HG03575 (cell line): ENCODE results near the gene DERL3.

ENCODE experiments used
- ATAC-seq: cut with Tn5 transposase; IDR thresholded peaks from one replicate; pipeline ENCODE4 v1.9.1; 2021; ENCODE audit not compliant: unreplicated experiment, insufficient number of reproducible peaks, low FRiP score; ENCODE audit errors: extremely low read depth

DERL3 gene

DNA sequence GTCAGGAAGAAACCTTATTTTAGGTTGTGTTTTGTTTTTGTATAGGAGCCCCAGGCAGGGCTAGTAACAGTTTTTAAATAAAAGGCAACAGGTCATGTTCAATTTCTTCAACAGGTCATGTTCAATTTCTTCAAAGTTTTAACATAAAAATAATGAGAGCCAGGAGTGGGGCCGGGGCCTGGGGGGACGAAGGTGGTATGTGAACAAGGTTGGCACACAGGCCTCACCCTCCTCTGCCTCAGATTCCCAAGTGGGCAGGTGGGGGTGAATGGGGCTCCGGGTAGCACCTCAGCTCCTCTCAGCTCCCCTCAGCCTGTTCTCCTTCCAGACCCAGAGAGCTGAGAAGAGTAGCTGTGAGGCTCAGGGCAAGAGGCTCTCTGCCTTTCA is 4.4 kb downstream of the DERL3 start:
- ATAC-seq, result no peak

DNA sequence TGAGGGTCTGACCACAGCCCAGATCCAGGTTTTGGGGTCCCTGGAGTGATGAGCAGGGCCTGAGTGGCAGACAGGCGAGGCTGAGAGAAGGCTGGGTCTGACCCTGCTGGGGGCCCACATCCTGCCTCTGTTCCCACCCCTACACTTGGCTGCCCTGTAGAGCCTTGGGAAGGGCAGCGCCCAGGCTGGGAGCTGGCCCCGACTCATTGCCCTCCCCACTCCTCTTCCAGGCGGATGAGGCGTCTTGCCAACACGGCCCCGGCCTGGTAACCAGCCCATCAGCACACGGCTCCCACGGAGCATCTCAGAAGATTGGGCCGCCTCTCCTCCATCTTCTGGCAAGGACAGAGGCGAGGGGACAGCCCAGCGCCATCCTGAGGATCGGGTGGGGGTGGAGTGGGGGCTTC is 4.9 kb downstream of the DERL3 start:
- ATAC-seq, result no peak

DNA sequence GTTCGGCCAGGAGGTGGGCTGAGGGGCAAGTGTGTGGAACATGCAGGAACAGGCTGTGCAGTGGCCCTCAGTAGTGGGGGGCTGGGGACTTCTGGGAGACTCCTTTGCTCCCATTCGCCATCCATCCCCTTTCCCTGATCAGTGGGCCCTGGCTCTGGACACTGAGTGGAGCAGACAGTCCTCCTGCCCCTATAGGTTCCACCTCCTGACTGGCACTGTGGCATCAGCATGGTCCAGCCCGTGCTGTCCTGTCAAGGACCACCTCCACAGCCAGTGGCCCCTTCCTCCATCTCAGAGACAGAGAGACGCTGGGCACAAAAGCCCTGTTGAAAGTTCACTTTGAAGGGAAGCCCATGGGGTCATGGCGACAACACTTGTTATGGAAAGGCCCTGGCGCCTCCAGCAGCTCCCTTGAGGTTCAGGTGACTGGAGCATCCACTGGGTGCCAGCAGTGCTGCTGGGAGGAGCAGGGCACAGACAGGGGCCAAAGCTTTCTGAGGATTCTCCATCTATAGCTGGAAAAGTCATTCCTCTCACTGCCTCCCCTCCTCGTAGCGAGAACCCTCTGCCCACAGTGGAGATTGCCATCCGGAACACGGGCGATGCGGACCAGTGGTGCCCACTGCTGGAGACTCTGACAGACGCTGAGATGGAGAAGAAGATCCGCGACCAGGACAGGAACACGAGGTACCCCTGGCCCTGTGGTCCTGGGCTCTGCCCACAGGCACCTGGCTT is 5.6 kb downstream of the DERL3 start:
- ATAC-seq, result no peak

DNA sequence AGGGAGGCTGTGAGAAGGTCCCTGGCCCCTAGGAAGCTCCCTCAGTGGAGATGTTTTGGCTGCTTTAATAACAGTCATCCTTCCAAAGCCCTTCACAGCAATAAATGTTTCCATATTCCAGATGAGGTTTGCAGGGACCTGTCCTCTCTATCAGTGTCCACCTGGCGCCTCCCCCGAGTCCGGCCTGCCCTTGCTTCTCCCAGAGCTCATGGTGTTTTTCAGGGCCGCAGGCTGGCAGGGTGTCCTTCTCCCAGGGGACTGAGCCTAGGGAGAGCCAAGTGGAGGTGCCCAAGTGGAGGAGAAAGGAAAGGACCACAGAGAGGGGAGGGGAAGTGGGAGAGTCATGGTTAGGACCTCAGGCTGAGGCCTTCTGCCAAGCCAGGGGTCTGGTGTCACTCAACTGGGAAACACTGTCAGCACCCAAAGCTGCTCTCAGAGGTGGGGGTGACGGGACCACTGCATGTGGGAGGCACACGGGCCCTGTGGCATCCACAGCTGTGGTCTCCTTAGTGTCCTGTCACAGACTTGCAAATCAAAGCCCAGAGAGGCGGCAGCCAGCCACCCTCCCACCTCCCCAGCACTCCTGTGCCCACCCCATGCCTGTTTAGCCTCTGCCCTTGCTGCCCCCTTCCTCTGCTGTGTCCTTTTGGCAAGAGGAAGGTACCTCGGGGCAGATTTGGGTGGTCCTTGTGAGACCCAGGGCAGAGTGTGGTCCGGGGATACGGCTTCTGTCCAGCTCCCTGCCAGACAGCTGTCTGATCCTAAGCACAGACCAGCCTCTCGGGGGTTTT is 6.4 kb downstream of the DERL3 start:
- ATAC-seq, result no peak

DNA sequence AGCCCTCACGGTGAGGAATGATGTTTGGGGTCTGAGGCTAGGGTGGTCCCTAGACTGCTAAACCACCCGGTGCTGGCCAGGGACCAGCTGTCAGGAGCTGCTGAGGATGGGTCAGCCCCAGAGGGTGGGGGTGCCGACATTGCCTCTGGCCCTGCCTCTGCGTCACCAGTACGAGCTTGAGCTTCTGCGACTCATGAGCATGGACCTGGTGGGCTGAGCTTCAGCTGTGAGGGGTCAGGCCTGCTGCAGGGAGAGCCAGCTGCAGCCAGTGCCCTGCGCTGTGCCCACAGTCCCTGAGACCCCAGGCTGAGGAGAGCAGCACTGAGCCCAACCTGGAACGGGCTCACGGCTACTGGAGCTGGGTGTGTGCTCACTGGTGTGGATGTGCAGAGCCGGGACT is 7.0 kb downstream of the DERL3 start:
- ATAC-seq, result no peak

DNA sequence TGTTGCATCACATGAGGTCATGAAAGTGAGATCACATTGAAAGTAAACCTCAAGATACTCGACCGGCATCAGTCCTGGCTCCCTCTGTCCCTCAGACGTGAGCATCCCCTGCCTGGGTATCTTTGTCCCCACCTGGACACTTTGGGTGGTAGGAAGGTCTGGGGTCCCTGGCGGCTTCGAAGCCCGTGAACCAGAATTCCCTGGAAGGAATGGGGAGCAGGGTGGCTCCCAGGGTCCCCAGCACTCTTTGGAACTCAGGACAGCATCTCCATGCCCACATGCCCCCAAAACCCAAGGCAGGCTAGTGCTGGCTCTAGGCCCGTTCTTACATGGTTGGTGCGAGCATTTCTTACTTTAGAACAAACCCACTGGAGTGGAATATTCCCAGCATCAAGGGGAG is 7.5 kb downstream of the DERL3 start:
- no peak for ATAC-seq

DNA sequence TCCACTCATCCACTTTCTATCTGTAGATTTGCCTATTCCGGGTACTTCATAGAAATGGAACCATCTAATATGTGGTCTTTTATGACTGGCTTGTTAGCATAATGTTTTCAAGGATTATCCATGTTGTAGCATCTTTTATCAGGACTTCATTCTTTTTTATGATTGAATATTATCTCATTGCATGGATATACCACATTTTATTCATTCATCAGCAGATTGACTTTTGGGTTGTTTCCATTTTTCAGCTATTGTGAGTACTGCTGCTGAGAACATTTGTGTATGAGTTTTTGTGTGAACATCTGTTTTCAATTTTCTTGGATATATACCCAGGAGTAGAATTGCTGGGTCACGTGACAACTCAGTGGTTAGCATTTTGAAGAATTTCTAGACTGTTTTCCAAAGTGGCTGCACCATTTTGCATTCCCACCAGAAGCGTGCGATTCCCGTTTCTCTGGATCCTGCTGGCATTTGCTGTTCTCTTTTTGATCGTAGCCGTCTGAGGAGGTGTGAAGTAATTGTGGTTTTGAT is 8.9 kb downstream of the DERL3 start:
- no peak for ATAC-seq

DNA sequence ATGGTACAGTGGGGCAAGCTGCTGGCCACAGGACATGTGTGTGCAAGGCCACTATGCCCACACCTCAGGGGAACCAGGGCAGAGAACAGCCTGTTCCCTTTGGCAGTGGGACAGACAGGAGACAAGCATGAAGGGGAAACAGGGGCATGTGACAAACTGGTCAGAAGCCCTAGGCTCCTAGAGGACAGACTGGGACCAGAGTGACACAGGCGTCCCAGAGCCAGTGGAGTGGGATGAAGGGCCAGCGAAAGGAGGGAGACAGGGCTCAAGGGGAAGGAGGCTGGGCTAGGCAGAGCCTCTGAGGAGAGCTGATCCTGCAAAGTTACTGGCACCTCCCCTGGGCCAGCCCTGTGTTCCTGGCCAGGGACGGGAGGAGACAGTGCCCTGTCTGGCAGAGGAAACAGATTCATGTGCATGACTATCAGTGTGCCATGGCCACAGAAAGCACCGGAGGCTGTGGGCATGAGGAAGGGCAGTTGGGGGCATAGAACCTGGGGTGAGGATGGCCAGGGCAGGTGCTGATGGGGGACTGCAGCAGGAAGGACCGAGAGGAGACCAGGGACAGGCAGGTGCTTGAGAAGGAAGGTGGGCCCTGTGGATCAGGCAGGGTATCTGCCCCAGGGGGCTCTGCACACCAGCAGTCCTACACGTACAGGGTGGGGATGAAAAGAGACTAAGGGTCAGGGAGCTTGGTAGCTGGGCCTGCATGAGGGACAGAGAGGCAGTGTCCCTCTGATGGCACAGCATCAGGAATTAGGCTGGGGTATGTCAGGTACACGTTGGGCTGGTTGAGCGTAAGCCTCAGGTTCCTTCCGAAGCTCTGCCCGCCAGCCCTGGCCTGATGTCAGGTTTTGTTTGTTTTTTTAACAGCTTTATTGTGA is 9.8 kb downstream of the DERL3 start:
- no peak for ATAC-seq

DNA sequence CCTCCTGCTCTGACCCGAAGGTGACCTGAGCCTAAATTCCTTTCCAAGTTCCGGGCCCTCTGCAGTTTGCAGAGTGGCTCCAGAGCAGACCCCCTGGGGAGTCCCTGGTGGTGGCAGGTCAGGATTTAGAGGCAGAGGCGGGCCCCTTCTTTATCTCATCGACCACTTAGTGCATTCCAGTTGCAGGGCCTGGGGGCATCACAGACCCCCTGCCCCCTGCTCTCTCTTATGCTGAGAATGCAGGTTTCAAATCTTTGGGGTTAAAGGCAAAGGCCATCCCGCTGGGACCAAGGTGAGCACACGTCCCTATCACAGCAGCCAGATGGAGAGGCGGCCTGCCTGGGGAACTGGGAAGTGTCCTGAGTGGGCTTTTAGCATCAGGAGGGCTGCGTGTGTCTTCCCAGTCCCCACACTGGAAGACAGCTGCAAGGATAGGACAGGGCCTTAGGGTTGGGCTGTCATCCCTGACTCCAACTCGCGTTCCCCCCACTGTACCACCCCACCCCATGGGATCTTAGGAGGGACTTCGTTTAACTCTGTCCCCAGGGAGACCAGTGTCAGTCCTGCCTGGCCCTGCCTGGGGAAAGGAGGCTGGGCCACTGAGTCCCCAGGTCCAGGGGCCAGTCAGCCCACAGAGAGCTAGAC is 11.3 kb downstream of the DERL3 start:
- ATAC-seq, result no peak

DNA sequence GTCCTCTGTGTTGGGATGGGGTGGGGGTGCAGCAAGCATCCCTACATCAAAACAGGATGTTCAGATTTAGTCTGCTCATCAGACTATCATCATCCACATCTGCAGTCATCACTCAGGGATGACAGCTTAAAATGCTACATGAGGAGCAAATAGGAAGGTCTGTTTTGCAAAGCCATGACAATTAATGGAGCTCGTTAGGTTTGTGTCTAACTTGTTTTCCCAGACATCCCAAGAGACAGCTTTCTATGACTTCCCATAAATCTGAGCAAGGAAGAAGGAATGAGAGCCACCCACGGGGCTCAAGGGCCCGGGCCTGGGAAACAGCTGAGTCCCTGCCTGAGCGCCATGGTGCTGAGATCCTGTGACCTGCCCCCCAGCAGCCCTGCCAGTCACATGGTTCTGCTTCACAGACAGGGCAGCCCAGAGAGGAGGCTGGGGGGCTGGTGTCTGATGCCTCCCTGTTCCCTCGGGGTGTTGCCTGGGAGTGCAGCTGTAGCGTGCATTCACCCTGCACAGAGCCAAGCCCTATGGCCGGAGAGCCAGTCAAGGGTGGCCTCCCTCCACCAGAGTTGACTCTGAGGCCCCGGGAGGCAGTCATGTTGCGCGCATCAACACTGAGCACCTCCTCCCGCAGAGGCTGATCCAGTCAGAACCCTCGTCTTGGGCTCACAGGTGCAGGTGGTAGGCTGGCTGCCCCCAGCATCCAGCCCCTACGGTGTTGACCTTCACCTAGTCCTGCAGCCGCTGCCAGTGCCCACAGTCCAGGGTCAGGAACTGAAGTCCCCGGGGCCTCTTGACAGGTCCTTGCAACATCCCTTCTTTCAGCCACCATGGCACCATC is 12.1 kb downstream of the DERL3 start:
- ATAC-seq, result no peak

DNA sequence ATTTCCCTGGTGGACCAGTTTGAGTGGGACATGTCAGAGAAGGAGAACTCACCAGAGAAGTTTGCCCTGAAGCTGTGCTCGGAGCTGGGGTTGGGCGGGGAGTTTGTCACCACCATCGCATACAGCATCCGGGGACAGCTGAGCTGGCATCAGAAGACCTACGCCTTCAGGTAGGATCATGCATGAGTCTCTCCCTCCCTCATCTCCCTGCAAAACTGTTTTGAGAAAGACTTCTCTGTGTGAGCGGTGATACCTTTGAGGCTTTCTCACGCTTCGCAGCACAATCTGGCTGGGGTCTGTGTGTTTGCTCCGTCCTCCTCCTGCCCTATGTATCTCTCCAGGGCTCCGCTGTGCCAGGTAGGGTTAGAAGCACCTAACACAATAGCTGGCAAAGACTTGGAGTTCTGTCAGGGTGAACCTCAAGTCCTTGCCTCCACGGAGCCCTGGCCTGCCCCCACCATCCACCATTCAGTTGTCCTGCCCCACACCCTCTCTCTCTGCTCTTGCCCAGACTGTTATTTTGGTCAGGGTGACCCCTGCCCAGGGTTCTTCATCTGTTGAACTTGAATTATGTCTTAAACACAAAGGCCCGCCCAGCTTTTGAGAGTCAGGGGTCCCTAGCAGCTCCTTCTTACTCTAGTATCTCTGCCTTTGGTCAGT is 13.4 kb downstream of the DERL3 start:
- ATAC-seq, result no peak

DNA sequence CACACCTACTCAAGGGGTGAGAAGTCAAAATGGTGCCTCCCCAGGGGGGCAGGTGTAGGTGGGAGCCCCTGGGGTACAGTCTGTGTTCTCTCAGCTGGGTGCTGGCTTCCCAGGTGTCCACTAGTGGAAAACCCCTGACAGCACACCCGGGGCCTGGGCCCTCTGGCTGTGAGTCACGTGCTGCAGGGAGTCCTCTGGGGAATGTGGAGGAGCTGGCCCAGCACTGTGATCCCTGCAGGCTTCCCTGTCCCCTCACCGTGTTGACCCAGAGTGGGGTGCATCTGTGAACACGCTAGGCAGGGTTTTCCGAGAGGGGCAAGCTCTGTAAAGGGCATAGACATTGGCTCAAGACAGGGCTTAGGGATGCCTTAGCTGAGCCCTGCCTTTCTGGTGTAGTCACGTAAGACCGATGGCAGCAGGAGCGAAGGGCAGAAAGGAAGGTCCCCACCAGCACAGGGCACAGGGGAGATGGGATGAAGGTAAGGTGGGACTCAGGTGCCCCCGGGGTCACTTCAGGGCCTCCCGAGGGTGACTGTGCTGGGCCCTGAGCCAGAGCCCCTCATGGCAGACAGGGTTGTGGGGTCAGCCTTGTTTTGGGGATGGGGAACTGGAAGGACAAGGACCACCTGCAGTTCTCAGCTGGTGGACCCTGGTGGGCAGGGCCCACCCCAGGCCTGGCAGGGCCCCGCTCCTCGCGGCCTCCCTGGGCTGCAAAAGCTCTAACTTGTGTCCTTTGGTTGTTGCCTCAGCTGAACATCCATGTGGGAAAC is 14.1 kb downstream of the DERL3 start:
- no peak for ATAC-seq

DNA sequence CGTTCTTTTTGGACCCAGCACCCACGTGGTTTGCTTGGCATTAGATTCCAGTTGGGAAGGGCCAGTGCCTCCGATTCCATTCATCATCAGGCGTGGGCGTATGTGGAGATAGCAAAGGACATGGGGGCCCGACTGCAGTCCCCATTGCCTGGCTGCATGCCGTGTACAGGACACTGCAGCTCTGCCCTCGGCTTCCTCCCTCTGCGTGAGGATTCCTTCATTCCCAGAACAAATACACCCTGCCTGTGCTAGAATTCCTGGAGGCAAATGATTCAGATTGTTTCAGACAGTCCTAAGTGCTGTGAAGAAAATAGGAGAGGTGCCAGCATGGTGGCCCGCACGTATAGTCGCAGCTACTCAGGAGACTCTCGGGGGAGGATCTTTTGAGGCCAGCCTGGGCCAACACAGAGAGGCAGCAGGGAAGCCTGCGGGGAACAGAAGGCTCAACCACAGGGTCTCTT is 15.4 kb downstream of the DERL3 start:
- no peak for ATAC-seq

DNA sequence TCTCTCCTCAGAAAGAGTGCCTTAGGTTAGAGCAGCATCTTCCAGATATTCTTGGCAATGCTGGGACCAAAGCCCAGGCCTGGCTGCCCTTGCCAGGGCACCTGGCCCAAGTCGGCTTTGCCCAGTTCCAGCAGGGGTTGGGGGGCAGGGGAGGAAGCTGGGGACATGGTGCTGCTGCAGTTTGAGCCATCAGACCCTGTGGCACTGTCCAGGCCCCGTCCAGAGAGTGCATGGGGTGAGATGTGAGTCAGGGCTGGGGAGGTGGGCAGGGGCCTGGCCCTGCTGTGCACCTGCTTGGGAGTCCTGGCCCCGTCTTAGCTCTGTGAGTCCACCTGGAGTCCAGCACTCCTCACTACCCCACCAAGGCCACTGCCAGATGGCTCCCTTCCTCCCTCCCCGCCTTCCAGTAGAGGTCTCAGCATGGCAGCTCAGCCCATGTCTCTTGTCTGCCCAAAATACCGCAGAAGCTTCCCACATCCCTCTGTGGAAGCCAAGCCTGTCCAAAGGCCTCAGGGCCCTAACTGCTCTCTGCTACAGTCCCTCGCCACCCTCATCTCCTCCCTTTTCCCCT is 16.6 kb downstream of the DERL3 start:
- no peak for ATAC-seq

DNA sequence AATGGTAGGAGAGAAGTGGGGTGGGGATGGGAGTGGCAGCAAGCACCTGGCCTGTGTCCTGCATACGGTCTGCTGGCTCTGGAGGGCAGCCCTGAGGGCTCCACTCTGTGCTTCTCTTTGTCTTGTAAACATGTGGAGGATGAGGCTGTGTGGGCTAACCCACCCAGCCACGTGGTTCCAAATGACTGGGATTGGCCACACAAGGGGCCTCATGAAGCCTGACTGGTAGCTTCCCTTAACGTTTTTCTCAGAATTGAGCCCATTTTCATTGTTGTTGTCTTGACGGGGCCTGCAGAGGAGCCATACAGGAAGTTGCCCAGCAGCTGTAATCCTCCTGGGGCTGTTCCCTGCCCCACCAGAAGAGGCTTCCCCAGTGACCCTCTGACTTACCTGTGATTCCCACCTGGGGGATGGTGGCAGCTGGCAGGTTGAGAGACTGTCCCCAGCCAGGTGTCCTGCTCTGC is 18.0 kb downstream of the DERL3 start:
- no peak for ATAC-seq

DNA sequence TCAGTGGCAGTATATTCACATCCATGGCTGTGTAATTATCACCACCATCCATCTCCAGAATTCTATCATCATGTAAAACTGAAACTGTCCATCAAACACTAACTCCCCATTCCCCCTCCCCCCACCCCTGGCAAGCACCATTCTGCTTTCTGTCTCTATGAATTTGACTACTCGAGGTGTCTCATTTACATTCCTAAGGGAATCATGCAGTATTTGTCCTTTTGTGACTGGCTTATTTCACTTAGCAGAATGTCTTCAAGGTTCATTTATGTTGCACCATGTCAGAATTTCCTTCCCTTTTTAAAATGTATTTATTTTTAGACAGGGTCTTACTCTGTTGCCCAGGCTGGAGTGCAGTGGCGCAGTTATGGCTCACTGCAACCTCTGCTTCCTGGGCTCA is 20.3 kb downstream of the DERL3 start:
- ATAC-seq, result no peak

DNA sequence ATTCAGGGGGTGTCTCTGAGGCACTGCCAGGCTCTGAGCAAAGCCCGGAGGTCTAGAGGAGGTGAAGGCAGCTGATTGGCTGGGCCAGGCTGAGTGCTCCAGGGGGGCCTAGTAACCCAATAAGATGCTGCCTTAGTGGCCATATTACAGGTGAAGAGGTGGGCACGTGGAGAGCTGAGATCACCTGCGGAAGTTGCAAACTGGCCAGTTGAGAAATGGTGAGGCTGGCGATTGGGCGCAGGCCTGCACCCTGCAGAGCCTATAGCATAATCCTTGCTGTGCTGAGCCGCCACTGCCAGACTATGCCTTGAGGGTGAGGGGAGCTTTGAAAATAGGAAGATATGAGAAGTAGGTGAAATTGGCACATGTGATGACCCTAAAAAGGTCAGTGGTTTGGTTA is 21.7 kb downstream of the DERL3 start:
- no peak for ATAC-seq
